Erythroblast (primary cell): Measurements from ENCODE around the gene CTNNA3.

Source experiments
- GATA1 ChIP-seq: IDR thresholded peaks from 2 replicates; pipeline ENCODE4 v1.6.1; 2011; ENCODE audit warnings: low read depth, mild to moderate bottlenecking, control low read depth, low read length, moderate library complexity
- POLR2A ChIP-seq: IDR thresholded peaks from 2 replicates; pipeline ENCODE4 v1.6.1; 2011; ENCODE audit warnings: mild to moderate bottlenecking, low read length

DNA sequence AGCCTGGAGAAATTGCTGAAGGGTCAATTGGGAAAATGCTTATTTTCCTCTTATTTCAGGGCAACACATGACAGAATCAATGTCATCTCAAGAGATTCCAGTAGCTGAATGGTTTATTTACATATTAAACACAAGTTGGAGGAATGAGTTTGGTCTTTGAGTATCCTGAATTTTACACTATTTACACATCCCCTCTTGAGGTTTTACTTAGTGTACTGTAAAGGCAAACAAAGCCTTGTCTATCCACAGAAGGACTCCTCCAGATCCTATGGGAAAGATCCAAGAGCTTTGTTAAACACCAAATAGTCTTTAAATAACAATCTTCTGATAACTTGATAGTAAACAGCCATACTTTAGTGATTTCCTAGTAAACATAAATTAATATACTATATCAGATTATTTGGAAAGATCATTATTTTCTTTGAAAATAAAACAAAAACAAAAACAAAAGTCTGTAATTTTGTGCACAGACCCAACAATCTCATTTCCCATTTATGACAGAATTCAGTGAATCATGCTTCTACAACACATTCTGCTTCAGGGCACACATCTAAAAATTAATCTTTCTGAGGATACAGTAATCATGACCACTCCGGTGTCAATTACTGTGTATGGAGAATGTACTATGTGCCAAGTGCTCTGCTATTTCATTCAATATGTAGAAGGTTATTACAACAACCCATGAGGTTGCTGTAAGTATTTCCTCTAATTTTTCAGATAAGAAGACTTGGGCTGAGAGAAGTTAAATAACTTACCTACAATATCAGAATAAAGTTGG lies 1345.2 kb downstream of the CTNNA3 start:
- TF ChIP-seq POLR2A (no peak), GATA1 (no peak)
